GM19238 (cell line): Measurements from ENCODE around the gene STK32A.

Experiments used
- DNase-seq: peaks from one replicate; pipeline ENCODE4 v3.0.0; 2011; ENCODE audit warnings: low spot score; ENCODE audit not compliant: insufficient read length

STK32A gene

GRCh38 chr5:147390654-147391225 is 155.9 kb downstream of the STK32A start:
- DNase-seq: no peak

GRCh38 chr5:147391781-147392180 is 157.0 kb downstream of the STK32A start:
- no peak for DNase-seq

GRCh38 chr5:147393874-147394672 is 159.2 kb downstream of the STK32A start:
- DNase-seq: no peak

GRCh38 chr5:147396070-147396823 is 161.4 kb downstream of the STK32A start:
- no peak for DNase-seq

- DNase-seq: no peak
Observed at GRCh38 chr5:147397616-147398015, 162.8 kb downstream of the STK32A start.

- DNase-seq: no peak
Observed at GRCh38 chr5:147398860-147399259, 164.0 kb downstream of the STK32A start.

GRCh38 chr5:147400126-147400809 is 165.4 kb downstream of the STK32A start:
- no peak for DNase-seq

GRCh38 chr5:147400881-147401280 is 166.1 kb downstream of the STK32A start:
- no peak for DNase-seq

- peak; percentile 4 for DNase-seq
Observed at GRCh38 chr5:147403651-147404640, 169.1 kb downstream of the STK32A start.

- no peak for DNase-seq
Observed at GRCh38 chr5:147404706-147405105, 169.9 kb downstream of the STK32A start.

GRCh38 chr5:147406636-147407035 is 171.8 kb downstream of the STK32A start:
- no peak for DNase-seq

- no peak for DNase-seq
Observed at GRCh38 chr5:147407094-147407681, 172.4 kb downstream of the STK32A start.

- DNase-seq: no peak
Observed at GRCh38 chr5:147408980-147409379, 174.2 kb downstream of the STK32A start.

- DNase-seq: no peak
Observed at GRCh38 chr5:147410496-147411358, 175.9 kb downstream of the STK32A start.

GRCh38 chr5:147411359-147412319 is 176.8 kb downstream of the STK32A start:
- no peak for DNase-seq

- no peak for DNase-seq
Observed at GRCh38 chr5:147412561-147412960, 177.7 kb downstream of the STK32A start.

- no peak for DNase-seq
Observed at GRCh38 chr5:147413266-147413665, 178.4 kb downstream of the STK32A start.

- DNase-seq: no peak
Observed at GRCh38 chr5:147415651-147416050, 180.8 kb downstream of the STK32A start.
